GM23338 (cell line): ENCODE results near the gene RYR1.

ENCODE experiments used
- CREB1 ChIP-seq: fragments of 250-450 bp; sonication (Bioruptor Pico); IDR thresholded peaks from 2 replicates; pipeline ENCODE4 v1.5.0; 2020; ENCODE audit warnings: low read depth, mild to moderate bottlenecking, moderate library complexity
- CTCF ChIP-seq, 2 experiments: fragments of 200-600 bp in 1 of 2; sonication (generic) in 1 of 2; conservative IDR thresholded peaks; 2 replicates each; pipeline versions ENCODE4 v1.5.1 to v1.6.1; 2016 to 2017; ENCODE audit warnings: antibody characterized with exemption in 2 of 2, low read depth in 2 of 2, mild to moderate bottlenecking in 2 of 2, moderate library complexity in 1 of 2
- ETS1 ChIP-seq: IDR thresholded peaks from 2 replicates; pipeline ENCODE4 v1.6.1; 2016; ENCODE audit warnings: antibody characterized with exemption
- EZH2 ChIP-seq: fragments of 200-600 bp; sonication (generic); IDR thresholded peaks from one replicate; pipeline ENCODE4 v1.8.0; 2017; ENCODE audit warnings: antibody characterized with exemption, mild to moderate bottlenecking, low read depth; ENCODE audit not compliant: unreplicated experiment
- EZH2phosphoT487 ChIP-seq: fragments of 200-600 bp; sonication (generic); IDR thresholded peaks from one replicate; pipeline ENCODE4 v1.8.1; 2018; ENCODE audit warnings: antibody characterized with exemption; ENCODE audit not compliant: unreplicated experiment
- JUNB ChIP-seq: IDR thresholded peaks from one replicate; pipeline ENCODE4 v1.6.1; 2016; ENCODE audit warnings: antibody characterized with exemption; ENCODE audit not compliant: unreplicated experiment
- NANOG ChIP-seq: IDR thresholded peaks from 2 replicates; pipeline ENCODE4 v1.6.1; 2016; ENCODE audit warnings: antibody characterized with exemption, borderline replicate concordance
- POLR2AphosphoS5 ChIP-seq: IDR thresholded peaks from 2 replicates; pipeline ENCODE4 v1.6.1; 2016; ENCODE audit warnings: antibody characterized with exemption, low read depth
- REST ChIP-seq: IDR thresholded peaks from one replicate; pipeline ENCODE4 v1.6.1; 2018; ENCODE audit warnings: antibody characterized with exemption; ENCODE audit not compliant: unreplicated experiment
- ZNF114 ChIP-seq: fragments of 250-450 bp; sonication (Bioruptor Pico); IDR thresholded peaks from 2 replicates; pipeline ENCODE4 v1.5.0; 2020; ENCODE audit warnings: mild to moderate bottlenecking, moderate library complexity
- ZNF331 ChIP-seq: fragments of 250-450 bp; sonication (Bioruptor Pico); IDR thresholded peaks from 2 replicates; pipeline ENCODE4 v1.5.0; 2020; ENCODE audit warnings: low read depth, mild to moderate bottlenecking, moderate library complexity

GRCh38 chr19:38496603-38497487, 63.4 kb downstream of the RYR1 start:
- TF ChIP-seq POLR2AphosphoS5 (no peak), CTCF (conservative IDR thresholded peaks at IDR 0.05; ENCODE audit: low read depth in 2 of 2) (no peak), EZH2phosphoT487 (no peak), REST (no peak), NANOG (no peak), CREB1 (no peak), EZH2 (no peak), JUNB (no peak), ZNF331 (CRISPR knock-in tag) (no peak), ZNF114 (CRISPR knock-in tag) (no peak), ETS1 (no peak)
